Ishikawa (cell line): ENCODE measurements around the gene ARID4B.

Experiments
- CEBPB ChIP-seq: IDR thresholded peaks from 2 replicates; pipeline ENCODE4 v1.6.1; 2012
- CREB1 ChIP-seq: IDR thresholded peaks from 2 replicates; pipeline ENCODE4 v1.6.1; 2012; ENCODE audit warnings: low read depth
- EGR1 ChIP-seq: IDR thresholded peaks from 2 replicates; pipeline ENCODE4 v1.6.1; 2012
- EP300 ChIP-seq: IDR thresholded peaks from 2 replicates; pipeline ENCODE4 v1.6.1; 2012; ENCODE audit warnings: borderline replicate concordance
- FOXM1 ChIP-seq: IDR thresholded peaks from 2 replicates; pipeline ENCODE4 v1.6.1; 2012; ENCODE audit warnings: low read depth, borderline replicate concordance
- NFIC ChIP-seq: IDR thresholded peaks from 2 replicates; pipeline ENCODE4 v1.6.1; 2012
- RAD21 ChIP-seq: IDR thresholded peaks from 2 replicates; pipeline ENCODE4 v1.6.1; 2012; ENCODE audit warnings: low read depth
- TAF1 ChIP-seq: IDR thresholded peaks from 2 replicates; pipeline ENCODE4 v1.6.1; 2012; ENCODE audit warnings: low read depth, mild to moderate bottlenecking
- TCF12 ChIP-seq: IDR thresholded peaks from 2 replicates; pipeline ENCODE4 v1.6.1; 2012; ENCODE audit warnings: low read depth
- TEAD4 ChIP-seq: IDR thresholded peaks from 2 replicates; pipeline ENCODE4 v1.6.1; 2012
- YY1 ChIP-seq: IDR thresholded peaks from 2 replicates; pipeline ENCODE4 v1.6.1; 2012; ENCODE audit warnings: low read depth
- ZBTB7A ChIP-seq: IDR thresholded peaks from 2 replicates; pipeline ENCODE4 v1.6.1; 2012; ENCODE audit warnings: low read depth
- TF ChIP-seq, protein P1 (sequence below): IDR thresholded peaks from 2 replicates; pipeline ENCODE4 v1.6.1; 2012
- TF ChIP-seq, protein P2 (sequence below): IDR thresholded peaks from 2 replicates; pipeline ENCODE4 v1.6.1; 2012; ENCODE audit warnings: low read depth, mild to moderate bottlenecking
- TF ChIP-seq, protein P3 (sequence below): IDR thresholded peaks from 2 replicates; pipeline ENCODE4 v1.6.1; 2012

Gene ARID4B

DNA sequence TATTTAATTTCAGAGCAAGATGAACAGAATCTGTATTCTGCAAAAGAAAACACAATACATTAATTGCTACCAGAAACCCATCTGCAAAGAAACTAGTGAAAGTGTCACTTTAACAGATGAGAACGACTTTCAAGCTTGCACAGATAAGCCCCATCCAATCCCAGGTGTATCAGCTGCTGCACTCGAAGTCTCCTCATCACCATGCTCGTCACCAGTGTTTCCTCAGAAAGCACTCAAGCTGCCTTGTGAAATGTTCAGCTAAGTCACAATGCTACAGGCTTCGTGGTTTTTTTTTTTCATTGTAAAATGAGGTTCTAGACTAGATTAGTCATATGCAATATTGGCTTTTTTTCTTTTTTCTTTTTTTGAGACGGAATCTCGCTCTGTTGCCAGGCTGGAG lies 196.0 kb downstream of the ARID4B start:
- no peak for TF ChIP-seq TAF1
- TF ChIP-seq FOXM1 = no peak
- no peak for TF ChIP-seq RAD21
- TF ChIP-seq TCF12 = no peak
- TF ChIP-seq, protein P1, sequence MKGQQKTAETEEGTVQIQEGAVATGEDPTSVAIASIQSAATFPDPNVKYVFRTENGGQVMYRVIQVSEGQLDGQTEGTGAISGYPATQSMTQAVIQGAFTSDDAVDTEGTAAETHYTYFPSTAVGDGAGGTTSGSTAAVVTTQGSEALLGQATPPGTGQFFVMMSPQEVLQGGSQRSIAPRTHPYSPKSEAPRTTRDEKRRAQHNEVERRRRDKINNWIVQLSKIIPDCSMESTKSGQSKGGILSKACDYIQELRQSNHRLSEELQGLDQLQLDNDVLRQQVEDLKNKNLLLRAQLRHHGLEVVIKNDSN = no peak
- TF ChIP-seq, protein P2, sequence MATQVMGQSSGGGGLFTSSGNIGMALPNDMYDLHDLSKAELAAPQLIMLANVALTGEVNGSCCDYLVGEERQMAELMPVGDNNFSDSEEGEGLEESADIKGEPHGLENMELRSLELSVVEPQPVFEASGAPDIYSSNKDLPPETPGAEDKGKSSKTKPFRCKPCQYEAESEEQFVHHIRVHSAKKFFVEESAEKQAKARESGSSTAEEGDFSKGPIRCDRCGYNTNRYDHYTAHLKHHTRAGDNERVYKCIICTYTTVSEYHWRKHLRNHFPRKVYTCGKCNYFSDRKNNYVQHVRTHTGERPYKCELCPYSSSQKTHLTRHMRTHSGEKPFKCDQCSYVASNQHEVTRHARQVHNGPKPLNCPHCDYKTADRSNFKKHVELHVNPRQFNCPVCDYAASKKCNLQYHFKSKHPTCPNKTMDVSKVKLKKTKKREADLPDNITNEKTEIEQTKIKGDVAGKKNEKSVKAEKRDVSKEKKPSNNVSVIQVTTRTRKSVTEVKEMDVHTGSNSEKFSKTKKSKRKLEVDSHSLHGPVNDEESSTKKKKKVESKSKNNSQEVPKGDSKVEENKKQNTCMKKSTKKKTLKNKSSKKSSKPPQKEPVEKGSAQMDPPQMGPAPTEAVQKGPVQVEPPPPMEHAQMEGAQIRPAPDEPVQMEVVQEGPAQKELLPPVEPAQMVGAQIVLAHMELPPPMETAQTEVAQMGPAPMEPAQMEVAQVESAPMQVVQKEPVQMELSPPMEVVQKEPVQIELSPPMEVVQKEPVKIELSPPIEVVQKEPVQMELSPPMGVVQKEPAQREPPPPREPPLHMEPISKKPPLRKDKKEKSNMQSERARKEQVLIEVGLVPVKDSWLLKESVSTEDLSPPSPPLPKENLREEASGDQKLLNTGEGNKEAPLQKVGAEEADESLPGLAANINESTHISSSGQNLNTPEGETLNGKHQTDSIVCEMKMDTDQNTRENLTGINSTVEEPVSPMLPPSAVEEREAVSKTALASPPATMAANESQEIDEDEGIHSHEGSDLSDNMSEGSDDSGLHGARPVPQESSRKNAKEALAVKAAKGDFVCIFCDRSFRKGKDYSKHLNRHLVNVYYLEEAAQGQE = no peak
- no peak for TF ChIP-seq CEBPB
- no peak for TF ChIP-seq NFIC
- no peak for TF ChIP-seq EGR1
- TF ChIP-seq, protein P3, sequence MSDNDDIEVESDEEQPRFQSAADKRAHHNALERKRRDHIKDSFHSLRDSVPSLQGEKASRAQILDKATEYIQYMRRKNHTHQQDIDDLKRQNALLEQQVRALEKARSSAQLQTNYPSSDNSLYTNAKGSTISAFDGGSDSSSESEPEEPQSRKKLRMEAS = no peak

DNA sequence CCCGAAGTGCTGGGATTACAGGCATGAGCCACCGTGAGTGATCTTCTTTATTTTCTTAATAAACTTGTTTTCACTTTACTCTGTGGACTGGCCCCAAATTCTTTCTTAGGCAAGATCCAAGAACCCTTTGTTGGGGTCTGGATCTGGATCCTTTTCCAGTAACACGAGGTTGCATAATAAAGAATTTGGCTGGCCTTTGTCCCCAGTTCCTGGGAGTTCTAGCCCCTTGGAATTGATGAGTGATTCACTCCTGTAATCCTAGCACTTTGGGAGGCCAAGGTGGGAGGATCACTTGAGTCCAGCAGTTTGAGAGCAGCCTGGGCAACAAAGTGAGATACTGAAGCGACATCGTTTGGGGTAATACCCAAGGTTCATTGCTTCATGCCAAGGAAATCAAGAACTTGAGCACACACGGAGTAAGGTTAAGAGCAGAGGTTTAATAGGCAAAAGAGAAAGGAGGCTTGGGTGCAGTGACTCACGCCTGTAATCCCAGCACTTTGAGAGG lies 197.2 kb downstream of the ARID4B start:
- TF ChIP-seq, protein P1 = no peak
- TF ChIP-seq CREB1 (no peak), ZBTB7A (no peak), YY1 (no peak), TEAD4 (no peak), NFIC (no peak), EGR1 (no peak), RAD21 (no peak), CEBPB (no peak), EP300 (no peak), FOXM1 (no peak), TCF12 (no peak), TAF1 (no peak)
- TF ChIP-seq, protein P3 = no peak
- TF ChIP-seq, protein P2 = no peak

DNA sequence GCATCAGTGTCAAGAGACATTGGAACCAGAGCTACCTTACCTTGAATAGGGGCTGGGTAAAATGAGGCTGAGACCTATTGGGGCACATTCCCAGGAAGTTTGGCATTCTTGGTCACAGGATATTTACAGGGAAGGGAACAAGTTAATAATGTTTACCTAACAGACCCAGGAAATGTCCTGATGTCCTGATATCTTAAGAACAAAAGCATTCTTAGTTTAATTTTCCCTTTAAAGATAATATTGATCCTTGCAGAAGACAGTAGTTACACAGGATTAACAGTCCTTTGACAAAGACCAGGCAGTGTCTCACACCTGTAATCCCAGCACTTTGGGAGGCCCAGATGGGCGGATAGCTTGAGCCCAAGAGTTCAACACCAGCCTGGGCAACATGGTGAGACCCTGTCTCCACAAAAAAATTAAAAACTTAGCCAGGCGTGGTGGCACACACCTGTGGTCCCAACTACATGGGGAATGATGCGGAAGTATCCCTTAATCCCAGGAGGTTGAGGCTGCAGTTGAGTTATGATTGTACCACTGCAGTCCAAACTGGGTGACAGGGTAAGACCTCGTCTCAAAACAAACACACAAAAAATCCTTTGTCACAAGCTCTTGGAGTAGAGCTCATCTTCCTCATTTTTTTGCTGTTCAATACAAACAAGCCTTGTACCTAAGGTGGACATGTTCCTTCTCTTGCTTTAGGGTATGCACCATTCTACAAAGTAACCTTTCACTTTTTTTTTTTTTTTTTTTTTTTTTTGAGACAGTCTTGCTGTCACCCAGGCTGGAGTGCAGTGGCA lies 198.0 kb downstream of the ARID4B start:
- no peak for TF ChIP-seq CEBPB
- no peak for TF ChIP-seq TEAD4
- no peak for TF ChIP-seq ZBTB7A
- no peak for TF ChIP-seq EGR1
- TF ChIP-seq, protein P2 = no peak
- no peak for TF ChIP-seq FOXM1
- TF ChIP-seq CREB1 = no peak
- no peak for TF ChIP-seq TAF1

DNA sequence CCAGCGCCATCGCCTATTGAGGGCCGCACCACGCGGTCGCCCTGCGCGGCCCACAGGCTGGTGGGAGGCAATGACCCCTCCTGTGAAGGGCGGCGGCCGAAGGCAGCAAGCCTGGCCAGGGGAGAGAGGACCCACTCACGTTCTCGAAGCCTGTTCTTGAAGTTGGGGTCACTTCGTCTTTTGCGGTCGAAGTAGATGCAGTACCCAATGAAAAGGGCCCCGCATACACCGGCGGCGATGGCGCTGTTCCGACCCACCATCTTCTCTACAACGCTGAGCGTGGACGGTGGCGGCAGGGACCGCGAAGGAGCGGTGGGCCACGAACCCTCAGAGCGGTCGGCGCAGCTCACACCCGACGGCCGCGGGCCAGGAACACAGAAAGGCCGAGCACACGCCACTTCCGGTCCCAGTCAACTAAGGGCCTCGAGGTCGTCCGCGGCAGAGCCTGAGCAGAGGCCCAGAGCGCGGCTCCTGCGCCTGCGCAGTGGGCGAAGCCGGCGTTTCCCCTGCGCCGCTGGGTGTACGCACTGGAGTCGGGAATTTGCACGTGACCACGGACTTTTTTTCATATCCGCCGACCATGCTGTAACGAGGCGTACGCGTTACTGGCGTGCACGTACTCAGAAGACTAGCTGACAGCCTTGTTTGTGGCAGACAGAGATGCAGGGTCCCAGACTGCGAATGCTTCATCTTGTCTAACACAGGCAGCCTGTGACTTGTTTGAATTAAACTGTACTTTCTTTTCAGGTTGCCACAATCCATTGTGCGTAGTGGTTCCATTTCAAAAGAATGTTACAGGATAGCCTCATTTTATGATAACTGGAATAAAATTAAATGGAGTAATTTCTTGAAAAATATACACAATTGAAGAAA lies 199.3 kb downstream of the ARID4B start, which contains the start of gene TOMM20:
Gene TOMM20, minus strand, starts transcription at position 382 of the 873 bp plus-strand sequence. Its CDS starts 122 bp downstream, at position 260.
- no peak for TF ChIP-seq CEBPB
- TF ChIP-seq, protein P1 = peak; percentile 95
- TF ChIP-seq, protein P2 = peak; percentile 21; the same call in 1 of the 2 replicates
- peak; percentile 46; the same call in 1 of the 2 replicates for TF ChIP-seq EP300
- no peak; the same call in 1 of the 2 replicates for TF ChIP-seq EGR1
- TF ChIP-seq, protein P3 = peak; percentile 96
- peak; percentile 94 for TF ChIP-seq TAF1
- no peak for TF ChIP-seq RAD21
- TF ChIP-seq NFIC = no peak
- peak; percentile 60; the same call in 1 of the 2 replicates for TF ChIP-seq YY1
- peak; percentile 52 for TF ChIP-seq TCF12
- TF ChIP-seq TEAD4 = peak; percentile 64
- 0 out of 2 replicates have a peak, but pooled peaks have one; percentile 25 for TF ChIP-seq FOXM1
- no peak for TF ChIP-seq ZBTB7A
- peak; percentile 60; the same call in 1 of the 2 replicates for TF ChIP-seq CREB1
